NAMALWA (cell line): Measurements from ENCODE around the gene SEMA5A.

Experiments used
- DNase-seq: peaks from one replicate; pipeline ENCODE4 v3.0.0-alpha.2; 2015; ENCODE audit warnings: low spot score

SEMA5A gene

DNA sequence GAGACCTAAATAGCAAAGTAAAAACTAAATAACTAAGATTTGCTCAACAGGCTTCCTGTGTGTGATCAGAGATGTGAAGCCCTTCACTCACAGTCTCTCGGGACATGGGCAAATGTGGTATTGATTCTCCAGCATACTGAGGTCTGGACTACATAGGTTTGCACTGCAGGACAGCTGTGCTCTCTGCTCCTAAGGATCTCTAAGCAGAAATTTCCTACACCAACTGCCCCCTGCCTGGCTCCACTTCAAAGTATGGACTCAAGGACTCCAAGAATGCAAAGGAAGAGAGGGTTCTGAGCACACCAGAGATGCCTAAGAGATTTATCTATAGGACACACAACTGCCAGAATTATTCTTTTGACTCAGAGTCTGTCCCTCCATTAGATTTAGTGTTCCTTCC is 487.2 kb downstream of the SEMA5A start:
- DNase-seq = no peak

DNA sequence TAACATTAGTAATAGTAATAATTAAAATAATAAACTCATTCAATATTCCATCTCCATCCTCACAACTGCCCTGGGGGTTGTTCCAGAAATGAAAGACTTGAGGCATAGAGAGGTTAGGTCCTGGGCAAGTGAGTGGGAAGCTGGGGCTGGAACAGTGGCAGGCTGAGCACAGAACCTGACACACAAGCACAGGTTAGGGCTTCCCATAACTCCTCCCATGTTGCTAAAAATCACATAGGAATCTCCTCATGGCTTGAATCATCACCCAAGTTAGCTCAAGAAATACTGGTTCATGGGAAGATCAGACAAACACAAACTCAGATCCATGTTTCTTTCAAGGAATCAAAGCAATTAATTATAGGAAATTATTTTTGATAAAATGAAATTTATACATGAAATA is 487.7 kb downstream of the SEMA5A start:
- no peak for DNase-seq

DNA sequence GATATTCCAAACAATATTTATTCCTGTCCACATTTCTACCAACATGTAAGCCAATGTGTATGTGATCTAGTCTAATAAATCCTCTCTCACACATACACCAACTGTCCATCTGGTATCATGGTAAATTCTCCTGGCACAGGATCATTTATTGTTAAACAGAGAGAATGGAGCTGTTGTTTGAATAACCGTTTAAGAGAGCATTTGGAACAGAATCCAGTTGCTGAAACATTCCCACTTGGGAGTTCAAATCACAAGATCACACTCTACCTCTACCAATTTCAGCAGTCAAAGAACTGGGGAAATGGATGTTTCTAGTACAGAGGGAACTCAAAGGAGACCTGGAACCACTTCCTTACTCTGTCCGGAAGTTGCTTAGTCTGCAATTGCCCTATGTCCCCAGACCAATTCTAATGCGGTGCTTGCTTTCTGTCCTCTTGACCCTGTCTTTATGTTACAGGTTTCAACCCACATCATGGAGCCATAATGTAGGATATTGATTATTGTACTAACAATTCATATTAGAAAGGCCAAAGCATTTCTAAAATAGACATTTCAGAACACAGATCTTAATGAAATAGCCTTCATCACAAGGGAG is 488.4 kb downstream of the SEMA5A start:
- no peak for DNase-seq

GRCh38 chr5:9056046-9056445 is 489.8 kb downstream of the SEMA5A start:
- DNase-seq = no peak

GRCh38 chr5:9054821-9055589 is 490.9 kb downstream of the SEMA5A start:
- DNase-seq = no peak

DNA sequence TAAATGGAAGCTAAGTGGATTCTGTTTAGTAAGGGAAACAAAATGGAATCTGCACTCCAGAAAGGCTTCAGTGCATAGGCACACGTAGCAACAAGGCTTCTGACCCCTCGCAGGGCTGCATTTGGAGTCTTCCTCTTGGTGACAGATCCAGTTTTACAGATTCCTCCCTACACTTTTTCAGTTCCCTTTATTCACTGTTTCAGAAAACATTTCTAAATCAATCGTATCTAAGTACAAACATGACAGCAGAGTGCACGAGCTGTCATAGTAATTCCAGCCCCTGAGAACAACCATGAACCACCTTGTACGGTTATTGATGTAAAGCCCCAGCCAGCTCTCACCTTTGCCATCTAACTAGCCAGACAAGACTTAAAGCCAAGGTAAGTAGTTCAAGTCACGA is 491.6 kb downstream of the SEMA5A start:
- DNase-seq = no peak

GRCh38 chr5:9052421-9052820 is 493.5 kb downstream of the SEMA5A start:
- DNase-seq = no peak

GRCh38 chr5:9051779-9052178 is 494.1 kb downstream of the SEMA5A start:
- no peak for DNase-seq

- DNase-seq = no peak
These were observed 497.9 kb downstream of the SEMA5A start for GRCh38 chr5:9047932-9048331.

- DNase-seq = no peak
These were observed 499.0 kb downstream of the SEMA5A start for GRCh38 chr5:9046756-9047481.

DNA sequence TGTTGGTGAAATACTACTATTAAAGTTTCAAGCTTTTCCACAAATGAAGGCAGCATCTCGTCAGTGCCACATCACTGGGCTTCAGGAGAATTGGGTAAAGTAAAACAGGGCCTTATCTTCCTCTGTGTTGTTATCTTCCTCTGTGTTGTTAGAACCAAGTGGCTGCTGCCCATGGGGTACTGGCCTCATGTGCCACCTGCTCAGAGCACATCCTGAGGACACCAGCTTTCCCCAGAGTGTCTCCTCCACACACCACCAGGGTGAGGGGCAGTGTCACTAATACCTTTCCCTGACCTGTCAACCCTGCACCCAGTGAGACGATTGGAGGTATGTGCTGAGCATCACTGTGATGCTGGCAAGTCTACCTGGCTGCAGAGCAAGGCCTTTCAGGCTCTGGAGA is 499.9 kb downstream of the SEMA5A start:
- DNase-seq = no peak

DNA sequence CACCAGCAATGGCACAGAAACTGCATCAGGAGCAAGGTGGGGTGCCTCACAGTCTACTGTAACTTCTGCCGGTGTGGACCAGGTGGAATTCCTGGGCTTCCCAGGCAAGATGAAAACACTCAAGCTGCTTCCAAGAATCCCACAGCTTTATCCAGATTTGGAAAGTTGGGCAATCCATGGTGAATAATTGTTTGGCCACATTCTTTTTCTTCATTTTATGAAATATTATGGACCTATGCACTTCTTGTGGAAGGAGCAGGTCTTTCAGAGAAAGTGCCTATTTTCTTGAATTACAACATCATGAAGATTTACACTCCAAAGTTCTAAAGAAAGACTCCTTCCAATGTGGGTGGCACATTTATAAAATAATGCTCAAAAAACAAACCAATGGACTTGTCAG is 503.6 kb downstream of the SEMA5A start:
- DNase-seq = no peak

- DNase-seq = no peak
These were observed 505.4 kb downstream of the SEMA5A start for GRCh38 chr5:9040475-9040874.

GRCh38 chr5:9037048-9037447 is 508.8 kb downstream of the SEMA5A start:
- DNase-seq = no peak

DNA sequence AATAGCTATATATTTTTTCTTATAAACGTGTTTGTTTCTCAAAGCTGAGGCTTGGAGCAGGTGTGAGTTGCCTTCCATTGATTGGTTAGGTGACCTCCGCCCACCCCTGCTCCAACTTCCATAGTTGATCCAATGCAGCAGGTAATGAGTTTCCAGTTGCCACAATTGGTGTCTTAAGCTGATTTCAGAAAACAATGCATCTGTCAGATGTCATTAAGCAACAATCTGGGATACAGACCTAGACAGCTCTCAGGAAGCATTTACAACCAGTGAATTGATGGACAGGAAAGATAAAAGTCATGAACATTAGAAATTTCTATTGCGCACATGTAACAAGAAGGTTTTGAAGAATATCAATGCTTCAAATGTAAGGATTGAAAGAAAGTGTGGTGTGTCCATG is 510.5 kb downstream of the SEMA5A start:
- no peak for DNase-seq

GRCh38 chr5:9034649-9035048 is 511.2 kb downstream of the SEMA5A start:
- DNase-seq = no peak

- DNase-seq = no peak
These were observed 512.4 kb downstream of the SEMA5A start for GRCh38 chr5:9033524-9033923.

GRCh38 chr5:9025942-9026341 is 519.9 kb downstream of the SEMA5A start:
- DNase-seq = no peak

GRCh38 chr5:9020996-9021395 is 524.9 kb downstream of the SEMA5A start:
- DNase-seq = no peak

GRCh38 chr5:9015937-9016270 is 530.0 kb downstream of the SEMA5A start:
- DNase-seq = no peak

GRCh38 chr5:9015260-9015936 is 530.5 kb downstream of the SEMA5A start:
- DNase-seq = no peak

DNA sequence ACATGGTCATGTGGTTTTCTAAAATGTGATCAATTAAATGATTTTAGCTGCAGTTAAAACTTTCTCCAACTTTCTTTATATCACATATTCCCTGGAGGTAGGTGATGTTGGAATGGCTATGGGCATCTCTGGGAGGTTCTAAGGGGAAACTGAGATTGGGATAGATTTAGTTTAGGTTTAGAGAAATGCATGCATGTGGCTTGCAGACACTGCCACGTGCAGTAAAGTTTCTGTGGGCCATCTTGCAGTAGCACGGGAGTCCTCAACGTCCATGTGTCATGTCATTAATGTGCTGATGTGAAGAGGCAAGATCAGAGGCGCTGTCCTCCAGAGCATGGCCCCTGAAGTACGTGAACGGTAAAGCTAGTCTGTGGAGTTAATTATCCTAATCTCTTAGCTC is 532.7 kb downstream of the SEMA5A start:
- no peak for DNase-seq
